A673 (cell line): Measurements from ENCODE around the gene SUMO3.

Source experiments
- EZH2 ChIP-seq: fragments of 200-600 bp; sonication (generic); IDR thresholded peaks from 2 replicates; pipeline ENCODE4 v1.6.1; 2017; ENCODE audit warnings: borderline replicate concordance, low read depth, mild to moderate bottlenecking, mixed read lengths, antibody characterized with exemption, low read length; ENCODE audit not compliant: poor library complexity, severe bottlenecking
- TF ChIP-seq, protein P1 (sequence below): fragments of 300-800, 200-600 bp; sonication (generic); conservative IDR thresholded peaks from 2 replicates; pipeline ENCODE4 v1.5.1; 2017; ENCODE audit warnings: low read depth, mild to moderate bottlenecking, antibody characterized with exemption, low read length, moderate library complexity, mixed read lengths

- TF ChIP-seq, protein P1, sequence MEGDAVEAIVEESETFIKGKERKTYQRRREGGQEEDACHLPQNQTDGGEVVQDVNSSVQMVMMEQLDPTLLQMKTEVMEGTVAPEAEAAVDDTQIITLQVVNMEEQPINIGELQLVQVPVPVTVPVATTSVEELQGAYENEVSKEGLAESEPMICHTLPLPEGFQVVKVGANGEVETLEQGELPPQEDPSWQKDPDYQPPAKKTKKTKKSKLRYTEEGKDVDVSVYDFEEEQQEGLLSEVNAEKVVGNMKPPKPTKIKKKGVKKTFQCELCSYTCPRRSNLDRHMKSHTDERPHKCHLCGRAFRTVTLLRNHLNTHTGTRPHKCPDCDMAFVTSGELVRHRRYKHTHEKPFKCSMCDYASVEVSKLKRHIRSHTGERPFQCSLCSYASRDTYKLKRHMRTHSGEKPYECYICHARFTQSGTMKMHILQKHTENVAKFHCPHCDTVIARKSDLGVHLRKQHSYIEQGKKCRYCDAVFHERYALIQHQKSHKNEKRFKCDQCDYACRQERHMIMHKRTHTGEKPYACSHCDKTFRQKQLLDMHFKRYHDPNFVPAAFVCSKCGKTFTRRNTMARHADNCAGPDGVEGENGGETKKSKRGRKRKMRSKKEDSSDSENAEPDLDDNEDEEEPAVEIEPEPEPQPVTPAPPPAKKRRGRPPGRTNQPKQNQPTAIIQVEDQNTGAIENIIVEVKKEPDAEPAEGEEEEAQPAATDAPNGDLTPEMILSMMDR = no peak
- TF ChIP-seq EZH2 = no peak
Measured at GRCh38 chr21:44771896-44772525, 45.9 kb downstream of the SUMO3 start.
